Mucosa of rectum (tissue), 2 donors: ENCODE data around the gene GDF10.

Experiments
- H3K27ac ChIP-seq, 2 donors: one replicate each; pipeline ENCODE4 v1.7.0; 2013; ENCODE audit warnings: inconsistent platforms in 2 of 2, low read depth in 2 of 2, low read length in 2 of 2
- H3K27me3 ChIP-seq, 2 donors: one replicate each; pipeline ENCODE4 v1.7.0; 2013; ENCODE audit warnings: low read length in 2 of 2; ENCODE audit not compliant: control insufficient read depth in 2 of 2, insufficient read depth in 2 of 2
- H3K36me3 ChIP-seq, 2 donors: one replicate each; pipeline ENCODE4 v1.7.0; 2013; ENCODE audit warnings: low read length in 2 of 2; ENCODE audit not compliant: control insufficient read depth in 2 of 2, insufficient read depth in 2 of 2
- H3K4me1 ChIP-seq, 2 donors: one replicate each; pipeline ENCODE4 v1.7.0; 2013; ENCODE audit warnings: low read length in 2 of 2, mild to moderate bottlenecking in 1 of 2; ENCODE audit not compliant: control insufficient read depth in 2 of 2, insufficient read depth in 2 of 2
- H3K4me3 ChIP-seq, 2 donors: one replicate each; pipeline ENCODE4 v1.7.0; 2013; ENCODE audit warnings: low read length in 2 of 2
- H3K9ac ChIP-seq, 2 donors: one replicate each; pipeline ENCODE4 v1.7.0; 2013; ENCODE audit warnings: low read length in 2 of 2, low read depth in 1 of 2, mild to moderate bottlenecking in 1 of 2
- H3K9me3 ChIP-seq, 2 donors: one replicate each; pipeline ENCODE4 v1.7.0; 2013; ENCODE audit warnings: low read length in 2 of 2; ENCODE audit not compliant: control insufficient read depth in 2 of 2
- donor health status: healthy.
- donor health status: Normal muscosa, but diverticular disease.

Gene GDF10

GRCh38 chr10:47359626-47360418 lies 59.8 kb downstream of the GDF10 start:
- H3K4me1 ChIP-seq = no peaks in the 10 kb centered on the region
- no peak overlapping the region for H3K27ac ChIP-seq
- H3K27me3 ChIP-seq = no peaks in the 10 kb centered on the region
- H3K36me3 ChIP-seq = no peaks in the 10 kb centered on the region
- no peak overlapping the region for H3K4me3 ChIP-seq
- H3K9me3 ChIP-seq = no peaks in the 10 kb centered on the region
- no peak overlapping the region for H3K9ac ChIP-seq

- H3K27ac ChIP-seq = no peak overlapping the region
- H3K9ac ChIP-seq = no peak overlapping the region
Measured at GRCh38 chr10:47360419-47361040, 60.5 kb downstream of the GDF10 start.

GRCh38 chr10:47361293-47361692 lies 61.3 kb downstream of the GDF10 start:
- Histone ChIP-seq H3K9me3 (no peaks in the 10 kb centered on the region), H3K4me3 (no peak overlapping the region), H3K9ac (no peak overlapping the region), H3K36me3 (no peaks in the 10 kb centered on the region), H3K27me3 (no peaks in the 10 kb centered on the region), H3K27ac (no peak overlapping the region), H3K4me1 (no peaks in the 10 kb centered on the region)

More at GRCh38 chr10:47360419-47361040, 60.5 kb downstream of the GDF10 start:
- no peaks in the 10 kb centered on the region for H3K9me3 ChIP-seq
- no peaks in the 10 kb centered on the region for H3K36me3 ChIP-seq
- no peaks in the 10 kb centered on the region for H3K27me3 ChIP-seq
- H3K4me1 ChIP-seq = no peaks in the 10 kb centered on the region
- no peak overlapping the region for H3K4me3 ChIP-seq

GRCh38 chr10:47362199-47362598 lies 62.2 kb downstream of the GDF10 start:
- Histone ChIP-seq H3K9ac (no peak overlapping the region), H3K4me1 (no peaks in the 10 kb centered on the region), H3K27me3 (no peaks in the 10 kb centered on the region), H3K4me3 (no peak overlapping the region), H3K27ac (no peak overlapping the region), H3K36me3 (no peaks in the 10 kb centered on the region), H3K9me3 (no peaks in the 10 kb centered on the region)
